Measurements from ENCODE around the gene TK1. TPM values are rescaled to one million over a fixed set of nuclear protein-coding genes. Genes with fewer than 3 reads are reported as not detected.
"Not testable (repeated sequence)": the region's sequence is repeated elsewhere in the genome, so short reads cannot be mapped to it uniquely, and the experiment has no call there.

Gene TK1
- total RNA-seq, 1 experiment from 2014 or later = 89.7 TPM

DNA sequence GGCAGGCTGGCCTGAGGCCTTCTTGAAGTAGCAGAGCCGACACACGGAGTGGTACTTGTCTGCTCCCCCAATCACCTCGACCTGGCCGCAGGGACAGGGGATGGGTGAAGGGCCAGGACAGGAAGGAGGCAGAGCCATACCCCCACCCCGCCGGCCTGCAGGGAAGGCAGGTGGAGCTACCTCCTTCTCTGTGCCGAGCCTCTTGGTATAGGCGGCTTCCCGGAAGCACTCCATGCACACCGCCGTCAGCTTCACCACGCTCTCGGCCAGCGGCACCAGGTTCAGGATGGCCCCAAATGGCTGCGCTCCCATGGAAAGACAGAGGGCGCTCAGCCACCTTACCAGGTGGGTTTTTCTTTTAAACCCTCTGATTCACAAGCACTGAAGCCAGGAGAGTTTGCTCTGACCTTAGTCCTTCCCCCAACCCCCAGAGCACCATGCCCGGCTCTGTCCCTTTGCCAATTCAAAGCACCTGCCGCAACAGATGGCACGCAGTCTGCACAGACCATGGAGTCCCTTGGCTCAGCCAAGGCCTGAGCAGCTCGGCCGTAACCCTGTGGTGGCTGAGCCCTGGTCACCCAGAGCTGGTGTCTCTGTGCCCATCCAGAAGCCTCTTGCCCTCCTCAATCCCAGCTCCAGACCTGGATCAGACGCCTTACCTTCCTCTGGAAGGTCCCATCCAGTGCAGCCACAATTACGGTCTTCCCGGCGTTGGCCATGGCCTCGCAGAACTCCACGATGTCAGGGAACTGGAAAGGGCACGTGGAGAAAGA is 11.8 kb downstream of the TK1 start:
- H3K36me3 Mint-ChIP-seq (ENCODE audit: insufficient read depth, unreplicated experiment) = peaks cover 64% of the 10 kb centered on the region
- peak overlapping the region; percentile 87 for H3K27ac Mint-ChIP-seq (ENCODE audit: unreplicated experiment)
- no peak overlapping the region for H3K4me3 Mint-ChIP-seq (ENCODE audit: low read depth, unreplicated experiment)
- intact Hi-C loops (cut with micrococcal nuclease; ENCODE audit: unreplicated experiment) = loop anchor here (2.0 kb wide), 1 partner anchor 62 kb away; no protein-coding TSS in a partner anchor
- no peak for TF ChIP-seq CTCF (IDR thresholded peaks at IDR 0.05; ENCODE audit: unreplicated experiment)
- H3K9me3 Mint-ChIP-seq (ENCODE audit: low read depth, unreplicated experiment) = no peaks in the 10 kb centered on the region
- peaks cover 46% of the 10 kb centered on the region for H3K4me1 Mint-ChIP-seq (ENCODE audit: low read depth, unreplicated experiment)
- no peaks in the 10 kb centered on the region for H3K27me3 Mint-ChIP-seq (ENCODE audit: unreplicated experiment)
- BruUV-seq (replicated peaks) = no TSS peak
- CTCF ChIA-PET = interaction anchor here (0.6 to 2.2 kb wide), 11 partner anchors 11 to 168 kb away, joined by 3 to 9 read pairs (median 3); partner anchors contain the start of gene TK1
- DNase-seq = no peak

DNA sequence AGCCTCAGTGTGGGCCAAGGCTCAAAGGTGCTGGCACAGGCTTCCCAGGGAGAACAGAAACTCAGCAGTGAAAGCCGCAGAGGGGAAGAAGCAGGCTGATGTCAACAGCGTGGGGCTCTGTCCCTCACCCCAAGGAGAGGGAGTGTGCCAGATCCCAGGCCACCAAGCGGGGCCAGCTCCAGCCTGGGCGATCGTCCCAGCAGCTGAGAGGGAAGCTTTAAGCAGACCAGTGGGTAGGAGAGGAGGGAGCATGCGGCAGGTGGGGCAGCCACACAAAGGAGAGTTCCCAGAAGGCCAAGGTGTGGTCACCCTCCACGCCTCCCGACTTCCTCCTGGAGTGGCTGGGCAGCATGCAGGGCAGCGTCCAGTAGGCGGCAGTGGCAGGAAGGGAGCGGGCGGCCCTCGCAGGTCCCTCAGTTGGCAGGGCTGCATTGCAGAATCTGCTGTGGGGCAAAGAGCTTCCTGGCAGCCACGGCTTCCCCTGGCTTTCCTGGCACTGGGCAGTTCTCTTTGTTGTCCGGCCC is 12.4 kb downstream of the TK1 start:
- peaks cover 46% of the 10 kb centered on the region for H3K4me1 Mint-ChIP-seq (ENCODE audit: low read depth, unreplicated experiment)
- H3K9me3 Mint-ChIP-seq (ENCODE audit: low read depth, unreplicated experiment) = no peaks in the 10 kb centered on the region
- TSS peak; percentile 16 for BruUV-seq (replicated peaks)
- H3K27me3 Mint-ChIP-seq (ENCODE audit: unreplicated experiment) = no peaks in the 10 kb centered on the region
- intact Hi-C loops (cut with micrococcal nuclease; ENCODE audit: unreplicated experiment) = loop anchor here (2.0 kb wide), 1 partner anchor 62 kb away; no protein-coding TSS in a partner anchor
- H3K4me3 Mint-ChIP-seq (ENCODE audit: low read depth, unreplicated experiment) = no peak overlapping the region
- H3K36me3 Mint-ChIP-seq (ENCODE audit: insufficient read depth, unreplicated experiment) = peaks cover 62% of the 10 kb centered on the region
- peak overlapping the region; percentile 87 for H3K27ac Mint-ChIP-seq (ENCODE audit: unreplicated experiment)
- CTCF ChIA-PET = interaction anchor here (0.6 to 2.2 kb wide), 9 partner anchors 23 to 168 kb away, joined by 3 to 9 read pairs (median 3); no protein-coding TSS in a partner anchor
- peak; percentile 30 for TF ChIP-seq CTCF (IDR thresholded peaks at IDR 0.05; ENCODE audit: unreplicated experiment)
- DNase-seq = peak; percentile 87

DNA sequence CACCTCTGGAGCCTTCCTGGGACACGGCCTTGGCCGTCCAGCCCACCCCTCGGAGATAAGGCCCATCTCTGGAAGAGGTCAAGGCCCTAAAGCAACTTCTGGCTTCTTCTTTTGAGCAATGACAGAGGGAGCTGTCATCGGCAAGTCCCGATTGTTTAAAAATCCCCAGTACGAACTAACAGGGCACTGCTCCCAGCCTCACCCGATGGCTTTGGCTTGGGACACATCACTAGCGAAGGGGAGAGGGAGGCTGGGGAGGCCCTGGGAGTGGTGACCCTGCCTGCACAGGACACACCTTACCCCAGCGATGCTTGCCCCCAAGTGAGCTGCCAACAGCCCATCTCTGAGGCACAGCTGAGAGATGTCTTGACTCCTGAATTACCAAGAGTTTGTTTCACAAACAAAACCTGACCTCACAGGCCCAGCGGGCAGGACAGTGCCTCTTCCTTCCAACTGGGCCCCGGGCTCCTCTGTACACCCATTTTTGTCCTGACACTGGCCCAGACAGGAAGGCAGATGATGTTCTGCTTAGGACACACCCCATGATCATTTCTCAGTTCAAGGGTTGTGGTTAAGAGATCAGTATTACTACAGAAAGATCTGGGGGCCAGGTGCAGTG is 13.6 kb downstream of the TK1 start:
- intact Hi-C loops (cut with micrococcal nuclease; ENCODE audit: unreplicated experiment) = no loop called here
- Mint-ChIP-seq H3K36me3 (ENCODE audit: insufficient read depth, unreplicated experiment) (peaks cover 64% of the 10 kb centered on the region), H3K27ac (ENCODE audit: unreplicated experiment) (peak overlapping the region; percentile 87), H3K9me3 (ENCODE audit: low read depth, unreplicated experiment) (no peaks in the 10 kb centered on the region), H3K4me1 (ENCODE audit: low read depth, unreplicated experiment) (peaks cover 46% of the 10 kb centered on the region), H3K4me3 (ENCODE audit: low read depth, unreplicated experiment) (no peak overlapping the region), H3K27me3 (ENCODE audit: unreplicated experiment) (no peaks in the 10 kb centered on the region)
- CTCF ChIA-PET = interaction anchor here (0.6 kb wide), 1 partner anchor 105 kb away, joined by 4 read pairs; no protein-coding TSS in a partner anchor
- DNase-seq = no peak
- no TSS peak for BruUV-seq (replicated peaks)
- TF ChIP-seq CTCF (IDR thresholded peaks at IDR 0.05; ENCODE audit: unreplicated experiment) = no peak

GRCh38 chr17:78172249-78173051 is 14.4 kb downstream of the TK1 start:
- H3K9me3 Mint-ChIP-seq (ENCODE audit: low read depth, unreplicated experiment) = no peaks in the 10 kb centered on the region
- H3K4me3 Mint-ChIP-seq (ENCODE audit: low read depth, unreplicated experiment) = peak overlapping the region; percentile 23
- peaks cover 46% of the 10 kb centered on the region for H3K4me1 Mint-ChIP-seq (ENCODE audit: low read depth, unreplicated experiment)
- peak; percentile 64 for DNase-seq
- no TSS peak for BruUV-seq (replicated peaks)
- peaks cover 65% of the 10 kb centered on the region for H3K36me3 Mint-ChIP-seq (ENCODE audit: insufficient read depth, unreplicated experiment)
- CTCF ChIA-PET = interaction anchor here (0.6 kb wide), 1 partner anchor 57 kb away, joined by 3 read pairs; no protein-coding TSS in a partner anchor
- peak overlapping the region; percentile 87 for H3K27ac Mint-ChIP-seq (ENCODE audit: unreplicated experiment)
- intact Hi-C loops (cut with micrococcal nuclease; ENCODE audit: unreplicated experiment) = no loop called here
- no peaks in the 10 kb centered on the region for H3K27me3 Mint-ChIP-seq (ENCODE audit: unreplicated experiment)
- no peak for TF ChIP-seq CTCF (IDR thresholded peaks at IDR 0.05; ENCODE audit: unreplicated experiment)

- CTCF ChIA-PET = interaction anchor here (0.6 kb wide), 1 partner anchor 56 kb away, joined by 3 read pairs; no protein-coding TSS in a partner anchor
- BruUV-seq (replicated peaks) = not testable (repeated sequence)
Observed at GRCh38 chr17:78171591-78172248, 15.1 kb downstream of the TK1 start.

More at GRCh38 chr17:78171591-78172248, 15.1 kb downstream of the TK1 start:
- H3K4me3 Mint-ChIP-seq (ENCODE audit: low read depth, unreplicated experiment) = peak overlapping the region; percentile 23
- H3K27me3 Mint-ChIP-seq (ENCODE audit: unreplicated experiment); DNase-seq; H3K9me3 Mint-ChIP-seq (ENCODE audit: low read depth, unreplicated experiment); intact Hi-C loops (cut with micrococcal nuclease; ENCODE audit: unreplicated experiment): not testable (repeated sequence)
- peaks cover 65% of the 10 kb centered on the region for H3K36me3 Mint-ChIP-seq (ENCODE audit: insufficient read depth, unreplicated experiment)
- H3K27ac Mint-ChIP-seq (ENCODE audit: unreplicated experiment) = peak overlapping the region; percentile 87
- peaks cover 46% of the 10 kb centered on the region for H3K4me1 Mint-ChIP-seq (ENCODE audit: low read depth, unreplicated experiment)
